GM19463 (cell line): ENCODE data around the gene PDLIM5.
"Not testable (repeated sequence)": the region's sequence is repeated elsewhere in the genome, so short reads cannot be mapped to it uniquely, and the experiment has no call there.

Experiments
- ATAC-seq: cut with Tn5 transposase; IDR thresholded peaks from one replicate; pipeline ENCODE4 v1.9.1; 2021; ENCODE audit warnings: mild to moderate bottlenecking, moderate library complexity; ENCODE audit not compliant: unreplicated experiment

The PDLIM5 gene

DNA sequence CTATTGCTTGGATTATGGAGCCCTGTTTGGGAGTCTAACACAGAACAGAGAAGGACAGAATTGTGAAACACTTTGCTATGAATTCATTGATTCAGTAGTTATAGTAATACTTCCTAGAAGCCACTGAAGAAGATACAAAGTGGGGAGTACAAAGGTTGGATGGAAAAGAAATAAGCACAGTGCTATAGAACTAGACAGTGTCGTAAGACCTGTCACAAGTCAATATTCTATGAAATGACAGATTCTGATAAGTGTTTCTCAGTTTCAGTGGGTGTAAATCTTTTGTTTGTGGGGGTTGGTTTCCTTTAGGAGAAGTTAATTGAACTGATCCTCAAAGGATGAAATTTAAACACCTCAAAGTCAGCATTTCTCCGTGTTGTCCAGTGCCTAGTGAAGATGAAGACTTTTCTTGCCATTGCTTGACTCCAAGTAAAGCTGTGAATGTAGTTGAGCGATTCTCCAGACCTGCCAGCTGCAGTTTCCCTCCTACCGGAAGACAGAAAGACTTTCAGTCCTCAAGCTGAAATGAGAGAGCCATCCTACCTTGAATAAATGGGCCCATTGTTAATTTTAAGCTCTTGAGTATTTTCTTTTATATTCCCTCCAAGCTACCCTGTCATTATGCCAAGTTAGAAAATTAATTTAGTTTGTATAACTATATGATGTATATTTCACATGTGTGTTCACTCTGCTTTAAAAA lies 7.9 kb downstream of the PDLIM5 start:
- ATAC-seq: no peak

DNA sequence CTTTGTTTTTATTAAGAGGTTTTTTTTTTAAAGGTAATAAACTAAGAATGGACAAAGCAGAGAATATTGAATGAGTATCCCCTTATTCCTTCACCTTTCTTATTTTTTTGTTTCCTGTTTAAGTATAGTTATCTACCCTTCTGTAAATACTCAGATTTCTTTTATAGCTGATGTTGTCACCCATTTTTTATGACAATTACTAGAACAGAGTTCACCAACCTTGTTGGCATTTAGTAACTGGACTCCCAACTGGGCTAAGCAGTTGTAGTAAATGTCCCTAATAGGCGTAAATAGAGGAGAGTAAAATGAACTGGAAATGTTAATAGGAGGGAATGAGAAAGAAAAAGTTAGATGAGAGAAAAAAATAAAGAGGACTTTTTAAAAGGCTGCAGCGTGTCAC lies 9.8 kb downstream of the PDLIM5 start:
- no peak for ATAC-seq

DNA sequence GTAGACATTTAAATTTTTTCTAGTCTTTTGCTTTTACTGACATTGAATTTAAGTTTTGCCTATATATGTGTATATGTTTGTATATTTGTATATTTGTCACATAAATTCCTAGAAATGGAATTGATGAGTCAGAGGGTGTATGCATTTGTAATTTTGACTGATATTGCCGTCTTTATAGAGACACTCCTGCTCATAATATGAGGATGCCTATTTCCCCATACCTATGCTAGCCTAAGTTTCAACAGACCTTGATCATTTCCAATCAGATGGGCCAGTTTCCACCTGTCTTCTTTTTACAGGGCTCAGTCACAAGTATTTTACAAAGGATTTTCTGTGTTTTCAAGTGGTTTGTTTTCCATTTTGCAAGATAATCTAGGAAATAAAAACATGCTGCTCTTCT lies 10.8 kb downstream of the PDLIM5 start:
- ATAC-seq: no peak

- no peak for ATAC-seq
Observed at GRCh38 chr4:94463771-94464170, 12.0 kb downstream of the PDLIM5 start.

- no peak for ATAC-seq
Observed at GRCh38 chr4:94466371-94466770, 14.6 kb downstream of the PDLIM5 start.

- no peak for ATAC-seq
Observed at GRCh38 chr4:94466923-94467322, 15.2 kb downstream of the PDLIM5 start.

DNA sequence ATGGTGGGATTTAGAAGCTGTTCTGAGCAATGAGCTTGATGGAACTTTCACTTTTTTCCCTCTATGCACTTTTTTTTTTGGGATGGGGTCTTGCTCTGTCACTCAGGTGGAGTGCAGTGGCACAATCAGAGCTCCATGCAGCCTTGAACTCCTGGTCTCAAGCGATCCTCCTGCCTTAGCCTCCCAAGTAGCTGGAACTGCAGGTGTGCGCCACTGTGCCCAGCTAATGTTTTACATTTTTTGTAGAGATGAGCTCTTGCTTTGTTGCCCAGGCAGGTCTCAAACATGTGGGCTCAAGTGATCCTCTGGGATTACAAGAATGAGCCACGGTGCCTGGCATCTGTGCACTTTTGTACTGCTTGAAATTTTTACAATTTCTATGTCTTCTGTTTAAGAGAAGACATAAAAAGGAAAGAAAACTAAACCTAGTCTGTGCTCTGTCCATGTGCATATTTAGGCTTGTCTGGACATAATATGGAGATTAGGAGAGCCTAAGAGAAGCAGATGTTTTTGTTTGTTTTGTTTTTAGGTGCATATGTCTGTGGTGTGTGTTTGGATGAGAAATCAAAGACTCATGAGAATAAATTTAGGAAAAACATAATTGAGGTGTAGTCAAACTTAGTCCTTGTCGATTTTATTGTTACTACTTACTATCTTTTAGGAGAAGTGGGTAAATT lies 16.5 kb downstream of the PDLIM5 start:
- no peak for ATAC-seq

DNA sequence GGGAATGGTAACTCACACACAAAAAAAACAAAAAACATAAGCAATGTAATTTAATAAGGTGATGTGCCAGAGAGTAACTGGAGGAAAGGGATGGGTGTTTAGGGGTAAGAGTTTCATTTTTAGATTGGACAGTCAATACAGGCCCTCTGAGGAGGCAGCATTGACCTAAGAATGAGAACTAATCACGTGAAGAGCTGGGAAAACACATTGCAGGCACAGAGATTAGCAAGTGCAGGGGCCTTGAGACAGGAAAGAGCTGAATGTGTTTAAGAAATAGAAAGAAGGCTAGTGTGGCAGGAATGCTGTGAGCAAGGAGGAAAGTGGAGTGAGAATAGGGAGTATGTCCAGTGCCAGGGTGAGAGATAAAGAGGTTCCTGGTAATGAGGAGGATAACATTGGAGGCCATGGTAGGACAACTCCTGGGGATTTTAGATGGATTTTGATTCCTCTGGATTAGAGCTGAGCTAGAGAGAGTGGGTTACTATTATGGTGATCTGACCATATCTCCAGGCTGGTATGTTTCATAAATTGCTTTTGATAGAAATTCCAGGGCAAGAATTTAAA lies 17.6 kb downstream of the PDLIM5 start:
- peak; percentile 77 for ATAC-seq

GRCh38 chr4:94470132-94470531 lies 18.4 kb downstream of the PDLIM5 start:
- no peak for ATAC-seq

DNA sequence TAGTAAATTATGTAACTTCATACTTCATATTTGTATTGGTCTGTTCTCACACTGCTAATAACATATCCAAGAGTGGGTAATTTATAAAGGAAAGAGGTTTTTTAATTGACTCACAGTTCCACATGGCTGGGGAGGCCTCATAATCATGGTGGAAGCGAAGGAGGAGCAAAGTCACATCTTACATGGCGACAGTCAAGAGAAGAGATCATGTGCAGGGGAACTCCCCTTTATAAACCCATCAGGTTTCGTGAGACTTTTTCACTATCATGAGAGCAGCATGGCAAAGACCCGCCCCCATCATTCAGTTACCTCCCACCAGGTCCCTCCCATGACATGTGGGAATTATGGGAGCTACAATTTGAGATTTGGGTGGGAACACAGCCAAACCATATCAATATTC lies 19.0 kb downstream of the PDLIM5 start:
- not testable (repeated sequence) for ATAC-seq

DNA sequence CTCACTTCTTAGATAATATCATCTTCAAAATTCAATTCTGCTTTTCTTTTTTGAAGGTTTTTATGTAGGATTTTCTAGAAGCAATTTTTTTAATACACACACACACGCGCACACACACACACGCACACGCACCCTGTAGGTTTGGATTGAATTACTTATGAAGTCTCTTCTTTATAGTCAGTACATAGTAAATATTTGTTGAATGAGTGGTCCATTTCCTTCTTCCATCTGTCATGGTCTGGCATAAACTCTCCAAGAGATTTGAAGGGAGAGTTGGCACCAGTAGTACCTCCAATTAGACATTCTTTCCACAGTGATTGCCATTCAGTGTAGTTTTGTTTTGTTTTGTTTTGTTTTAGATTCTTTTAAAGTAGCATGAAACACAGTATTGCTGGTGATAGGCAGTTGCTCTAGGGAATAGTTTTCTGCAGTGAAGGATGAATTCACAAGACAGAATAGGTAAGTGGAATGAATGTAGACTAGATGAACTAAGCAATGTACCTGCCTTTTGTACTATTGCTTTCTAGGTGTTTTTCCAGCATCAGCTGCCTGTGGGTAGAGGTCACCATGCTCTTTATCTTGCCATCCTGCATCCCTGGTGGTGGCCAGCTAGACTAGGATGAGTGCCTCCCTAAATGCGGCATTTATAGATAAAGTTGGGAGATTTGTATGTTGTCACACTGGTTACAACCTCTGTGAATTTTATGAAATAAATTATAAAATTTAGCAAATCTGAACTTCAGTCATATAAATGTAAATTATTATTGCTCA lies 20.5 kb downstream of the PDLIM5 start:
- no peak for ATAC-seq

GRCh38 chr4:94475050-94475449 lies 23.3 kb downstream of the PDLIM5 start:
- no peak for ATAC-seq

GRCh38 chr4:94475794-94476193 lies 24.1 kb downstream of the PDLIM5 start:
- ATAC-seq: no peak

- ATAC-seq: no peak
Observed at GRCh38 chr4:94477227-94477626, 25.5 kb downstream of the PDLIM5 start.

DNA sequence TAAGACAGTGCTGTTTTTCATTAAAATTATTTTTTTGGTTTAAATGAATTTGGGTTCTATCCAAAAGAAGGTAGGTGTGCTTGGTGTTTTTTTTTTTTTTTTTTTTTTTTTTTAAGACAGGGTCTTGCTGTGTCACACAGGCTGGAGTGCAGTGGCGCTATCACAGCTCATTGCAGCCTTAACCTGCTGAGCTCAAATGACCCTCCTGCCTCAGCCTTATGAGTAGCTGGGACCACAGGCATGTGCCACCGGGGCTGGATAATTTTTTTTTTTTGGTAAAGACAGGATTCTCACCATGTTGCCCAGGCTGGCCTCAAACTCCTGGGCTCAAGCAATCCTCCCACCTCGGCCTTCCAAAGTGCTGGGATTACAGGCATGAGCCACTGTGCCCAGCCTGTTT lies 27.1 kb downstream of the PDLIM5 start:
- ATAC-seq: not testable (repeated sequence)

- no peak for ATAC-seq
Observed at GRCh38 chr4:94479358-94480141, 27.8 kb downstream of the PDLIM5 start.

- ATAC-seq: no peak
Observed at GRCh38 chr4:94480362-94480951, 28.7 kb downstream of the PDLIM5 start.

DNA sequence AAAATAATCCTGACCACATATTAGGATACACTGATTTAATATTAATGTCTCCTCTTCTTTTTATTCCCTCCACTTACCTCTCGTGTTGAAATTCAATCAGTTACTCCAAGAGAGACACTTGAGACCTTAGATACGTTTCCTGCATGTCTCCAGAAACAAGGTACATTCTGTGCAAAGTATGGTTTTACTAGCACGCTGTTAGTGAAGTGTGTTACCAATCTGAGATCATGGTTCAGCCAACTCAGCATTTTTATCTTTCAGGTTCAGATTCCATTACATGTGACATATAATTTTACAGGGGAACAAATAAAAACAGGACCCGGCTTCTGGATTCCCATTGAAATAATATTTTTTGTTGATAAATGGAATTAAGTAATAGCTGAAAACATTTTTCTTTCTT lies 32.2 kb downstream of the PDLIM5 start:
- no peak for ATAC-seq

GRCh38 chr4:94484818-94485217 lies 33.1 kb downstream of the PDLIM5 start:
- ATAC-seq: no peak

DNA sequence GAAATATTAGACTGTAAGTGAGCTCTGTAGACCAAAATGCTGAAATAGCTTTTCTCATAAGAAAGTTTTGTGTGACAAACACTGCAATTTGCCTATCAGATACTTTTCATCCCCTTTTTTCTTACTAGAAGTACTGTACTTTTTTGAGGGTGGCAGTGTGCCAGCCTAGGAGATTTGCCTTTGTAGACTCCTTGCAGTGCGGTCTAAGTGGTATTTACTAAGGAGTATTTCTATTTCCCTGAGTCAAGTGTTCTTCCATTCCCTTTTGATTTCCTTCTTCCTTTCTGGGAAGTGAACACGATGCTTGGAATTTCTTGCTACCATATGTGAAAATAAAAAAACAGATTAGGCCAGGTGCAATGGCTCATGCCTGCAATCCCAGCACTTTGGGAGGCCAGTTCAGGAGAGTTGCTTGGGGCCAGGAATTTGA lies 34.6 kb downstream of the PDLIM5 start:
- ATAC-seq: no peak
